ENCODE results near the gene DTYMK.

DTYMK gene, protein sequence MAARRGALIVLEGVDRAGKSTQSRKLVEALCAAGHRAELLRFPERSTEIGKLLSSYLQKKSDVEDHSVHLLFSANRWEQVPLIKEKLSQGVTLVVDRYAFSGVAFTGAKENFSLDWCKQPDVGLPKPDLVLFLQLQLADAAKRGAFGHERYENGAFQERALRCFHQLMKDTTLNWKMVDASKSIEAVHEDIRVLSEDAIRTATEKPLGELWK

DNA sequence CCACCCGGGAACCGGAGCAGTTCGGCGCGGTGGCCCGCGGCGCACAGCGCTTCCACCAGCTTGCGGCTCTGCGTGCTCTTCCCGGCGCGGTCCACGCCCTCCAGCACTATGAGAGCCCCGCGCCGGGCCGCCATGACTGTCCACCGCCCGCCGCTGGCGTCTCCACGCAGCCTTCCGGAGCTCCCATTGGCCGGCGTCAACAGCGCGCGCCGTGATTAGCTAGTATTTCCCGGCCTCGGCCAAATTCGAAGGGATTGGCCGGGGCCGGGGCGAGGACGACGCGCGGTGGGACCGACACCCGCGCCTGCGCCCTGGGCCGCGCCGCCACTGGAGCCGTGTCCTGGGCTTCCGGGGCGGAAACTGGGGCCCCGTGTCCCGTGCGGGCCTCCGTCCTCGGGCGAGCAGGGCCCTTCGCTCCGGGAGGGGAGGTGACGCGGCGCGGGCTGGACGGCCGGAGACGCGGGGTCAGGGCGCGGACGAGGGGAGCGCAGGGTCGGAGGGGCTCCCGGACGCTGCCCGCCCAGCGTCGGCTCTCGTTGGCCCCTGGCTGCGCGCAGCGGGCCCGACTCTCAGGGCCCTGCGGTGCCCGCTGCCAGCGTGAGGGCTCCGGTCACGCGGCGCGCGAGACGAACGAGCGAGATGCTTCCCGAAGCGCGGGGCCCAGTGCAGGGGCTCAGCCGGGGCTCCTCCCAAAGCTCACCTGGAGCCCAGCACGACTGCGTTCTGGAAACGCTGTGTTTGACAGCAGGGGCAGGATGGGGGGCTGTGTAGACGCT, at the start of gene DTYMK:
Gene DTYMK, minus strand, starts transcription at position 166 of the 776 bp plus-strand sequence. Its CDS starts 32 bp downstream, at position 134.
- DNase-seq (ENCODE audit: low spot score): peak; percentile 97

GRCh38 chr2:241736111-241736510, 49.5 kb upstream of the DTYMK start:
- DNase-seq (ENCODE audit: low spot score): peak; percentile 22

DNA sequence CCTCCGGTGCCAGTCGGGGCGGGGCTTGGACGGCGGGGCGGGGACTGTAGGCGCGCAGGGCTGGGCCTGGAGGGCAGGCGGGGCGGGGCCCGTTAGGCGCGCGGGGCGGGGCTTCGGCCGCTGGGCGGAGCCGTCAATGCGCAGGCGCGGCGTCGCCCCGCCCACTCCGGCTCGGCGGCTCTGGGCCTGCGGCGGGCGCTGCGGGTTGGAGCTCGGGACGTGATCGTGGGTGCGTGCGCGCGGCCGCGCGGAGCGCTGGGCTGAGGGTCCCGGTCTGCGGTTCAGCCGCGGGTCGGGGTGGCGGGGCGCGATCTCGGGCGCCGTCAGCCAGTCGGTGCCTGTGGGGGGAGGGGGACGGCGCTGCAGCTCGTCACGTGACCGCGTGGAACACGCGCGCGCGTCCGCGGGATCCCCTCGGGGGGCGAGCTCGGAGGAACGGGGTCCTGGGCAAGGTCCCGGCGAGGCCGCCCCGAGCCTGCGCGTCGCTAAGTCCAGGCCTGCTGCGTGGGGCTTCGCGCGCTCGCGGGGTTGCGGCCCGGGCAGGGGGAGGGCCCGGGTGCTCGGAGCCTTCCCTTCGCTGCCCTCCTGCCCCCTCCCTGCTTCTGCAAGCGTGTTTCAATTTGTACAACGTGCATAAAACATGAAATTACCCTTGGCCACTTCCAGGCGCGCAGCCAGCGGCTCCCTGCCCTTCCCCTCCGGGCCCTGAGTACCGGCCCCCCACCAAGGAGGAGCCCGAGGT, 48.0 kb upstream of the DTYMK start, which contains the start of gene D2HGDH:
Gene D2HGDH, plus strand, starts transcription at position 164 of the 742 bp plus-strand sequence. CDS start 595 bp downstream, outside the sequence.
- DNase-seq (ENCODE audit: low spot score): peak; percentile 87

GRCh38 chr2:241734208-241734466, 47.5 kb upstream of the DTYMK start:
- DNase-seq (ENCODE audit: low spot score): no peak

- DNase-seq (ENCODE audit: low spot score): peak; percentile 77
These were observed 47.0 kb upstream of the DTYMK start for GRCh38 chr2:241733391-241734207.

DNA sequence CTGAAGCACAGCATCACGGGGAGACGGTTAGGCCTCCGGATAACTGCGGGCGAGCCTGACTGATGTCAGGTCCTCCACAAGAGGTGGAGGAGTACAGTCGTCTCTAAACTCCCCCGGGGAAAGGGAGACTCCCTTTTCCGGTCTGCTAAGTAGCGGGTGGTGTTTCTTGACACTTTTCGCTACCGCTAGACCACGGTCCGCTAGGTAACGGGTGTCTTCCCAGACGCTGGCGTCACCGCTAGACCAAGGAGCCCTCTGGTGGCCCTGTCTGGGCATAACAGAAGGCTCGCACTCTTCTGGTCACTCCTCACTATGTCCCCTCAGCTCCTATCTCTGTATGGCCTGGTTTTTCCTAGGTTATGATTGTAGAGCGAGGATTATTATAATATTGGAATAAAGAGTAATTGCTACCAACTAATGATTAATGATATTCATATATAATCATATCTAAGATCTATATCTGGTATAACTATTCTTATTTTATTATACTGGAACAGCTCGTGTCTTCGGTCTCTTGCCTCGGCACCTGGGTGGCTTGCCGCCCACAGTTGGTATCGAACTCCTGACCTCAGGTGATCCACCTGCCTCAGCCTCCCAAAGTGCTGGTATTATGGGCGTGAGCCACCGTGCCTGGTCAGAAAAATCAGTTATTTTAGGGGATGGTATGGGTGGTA, 46.0 kb upstream of the DTYMK start:
- DNase-seq (ENCODE audit: low spot score): peak; percentile 64

DNA sequence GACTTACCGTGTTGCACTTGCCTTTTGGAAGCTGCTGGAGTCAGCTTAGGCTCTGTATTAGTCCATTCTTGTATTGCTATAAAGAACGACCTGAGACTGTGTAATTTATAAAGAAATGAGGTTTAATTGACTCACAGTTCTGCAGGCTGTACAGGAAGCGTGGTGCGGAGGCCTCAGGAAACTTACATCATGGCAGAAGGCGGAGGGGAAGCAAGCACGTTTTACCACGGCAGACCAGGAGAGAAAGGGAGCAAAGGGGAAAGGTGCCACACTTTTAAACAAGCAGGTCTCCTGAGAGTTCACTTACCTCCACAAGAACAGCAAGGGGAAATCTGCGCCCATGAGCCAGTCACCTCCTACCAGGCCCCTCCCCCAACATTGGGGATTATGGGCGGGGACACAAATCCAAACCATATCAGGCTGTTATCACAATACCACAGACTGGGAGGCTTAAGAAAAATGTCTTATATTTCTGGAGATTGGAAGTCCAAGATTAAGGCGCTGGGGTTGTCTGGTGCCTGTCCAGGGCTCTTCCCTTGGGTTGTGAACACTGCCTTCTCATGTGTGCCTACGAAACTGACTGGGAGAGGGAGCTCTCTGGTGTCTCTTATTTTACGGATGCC, 44.2 kb upstream of the DTYMK start:
- no peak for DNase-seq (ENCODE audit: low spot score)

DNA sequence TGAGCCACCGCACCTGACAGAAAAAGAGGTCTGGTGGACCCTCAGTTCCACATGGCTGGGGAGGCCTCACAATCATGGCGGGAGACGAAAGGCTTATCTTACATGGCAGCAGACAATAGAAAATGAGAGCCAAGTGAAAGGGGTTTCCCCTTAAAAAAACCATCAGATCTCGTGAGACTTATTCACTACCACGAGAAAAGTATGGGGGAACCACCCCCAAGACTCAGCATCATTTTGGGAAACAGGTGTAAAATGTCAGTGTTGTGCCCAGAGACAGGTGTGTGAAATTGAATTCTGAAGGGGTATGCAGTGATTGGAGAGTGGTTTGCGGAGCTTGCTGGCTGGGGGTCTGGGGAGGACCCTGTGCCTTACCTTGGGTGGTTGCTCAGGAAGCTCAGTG, 43.3 kb upstream of the DTYMK start:
- DNase-seq (ENCODE audit: low spot score): no peak

- DNase-seq (ENCODE audit: low spot score): no peak
These were observed 42.0 kb upstream of the DTYMK start for GRCh38 chr2:241728627-241729026.

GRCh38 chr2:241728000-241728399, 41.4 kb upstream of the DTYMK start:
- no peak for DNase-seq (ENCODE audit: low spot score)

DNA sequence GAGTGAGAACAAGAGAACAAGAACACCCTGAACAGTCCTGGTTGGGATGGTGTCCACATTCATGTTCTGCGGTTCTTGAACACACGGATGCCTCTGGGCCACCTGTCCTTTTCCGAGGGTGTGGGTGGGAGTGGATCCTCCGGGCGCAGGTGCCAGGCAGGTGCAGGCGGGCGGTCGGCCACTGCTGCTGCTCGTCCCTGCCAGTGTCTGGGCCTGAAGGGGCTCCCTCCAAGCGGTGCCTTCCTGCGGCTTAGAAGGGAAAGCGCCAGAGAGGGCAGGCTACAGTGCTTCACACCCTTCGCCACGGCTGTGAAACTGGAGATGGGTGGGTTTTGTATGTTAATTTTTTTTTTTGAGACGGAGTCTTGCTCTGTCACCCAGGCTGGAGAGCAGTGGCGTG, 39.8 kb upstream of the DTYMK start:
- DNase-seq (ENCODE audit: low spot score): no peak

DNA sequence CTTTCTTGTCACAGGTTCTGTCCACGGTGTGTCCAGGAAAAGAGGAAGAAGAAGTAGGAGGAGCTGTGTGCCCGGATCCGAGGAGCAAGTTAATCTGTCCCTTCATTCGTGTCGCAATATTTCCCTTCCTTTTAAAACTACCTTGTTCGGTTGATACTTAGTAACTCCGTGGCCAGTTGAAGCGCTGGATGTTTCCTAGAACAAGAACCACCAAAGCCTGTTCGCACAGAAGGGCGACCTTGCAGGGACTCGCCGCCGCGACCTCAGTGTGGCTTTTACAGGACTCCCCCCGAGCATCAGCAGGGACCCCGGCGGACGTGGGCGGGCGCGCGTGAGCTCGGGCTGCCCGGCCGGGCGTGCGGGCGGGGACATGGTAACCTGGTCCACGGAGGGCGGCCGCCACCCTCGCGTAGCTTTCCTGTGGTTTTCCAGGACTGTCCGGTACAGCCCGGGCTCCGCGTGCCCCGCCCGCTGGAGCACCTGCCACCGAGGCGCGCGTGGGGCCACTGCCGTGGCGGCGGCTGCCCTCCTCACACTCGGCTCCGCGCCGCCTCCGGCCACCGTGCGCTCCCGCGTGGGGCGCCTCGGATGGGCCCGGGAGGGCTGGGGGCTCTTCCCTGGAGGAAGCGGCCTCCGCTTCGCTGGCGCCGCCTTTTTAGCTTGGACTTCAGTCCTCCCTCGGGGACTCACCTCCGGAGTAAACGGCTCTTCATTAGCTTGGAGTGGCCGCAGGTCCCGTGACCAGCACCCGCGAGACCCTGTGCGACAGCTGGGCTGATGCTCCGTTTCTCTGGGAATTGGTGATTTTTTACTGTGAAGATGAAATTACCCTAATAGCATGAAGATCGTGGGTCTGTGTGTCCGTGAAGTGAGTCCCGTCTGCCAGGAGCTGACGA, 38.6 kb upstream of the DTYMK start:
- DNase-seq (ENCODE audit: low spot score): no peak

GRCh38 chr2:241724259-241724974, 37.8 kb upstream of the DTYMK start:
- no peak for DNase-seq (ENCODE audit: low spot score)

DNA sequence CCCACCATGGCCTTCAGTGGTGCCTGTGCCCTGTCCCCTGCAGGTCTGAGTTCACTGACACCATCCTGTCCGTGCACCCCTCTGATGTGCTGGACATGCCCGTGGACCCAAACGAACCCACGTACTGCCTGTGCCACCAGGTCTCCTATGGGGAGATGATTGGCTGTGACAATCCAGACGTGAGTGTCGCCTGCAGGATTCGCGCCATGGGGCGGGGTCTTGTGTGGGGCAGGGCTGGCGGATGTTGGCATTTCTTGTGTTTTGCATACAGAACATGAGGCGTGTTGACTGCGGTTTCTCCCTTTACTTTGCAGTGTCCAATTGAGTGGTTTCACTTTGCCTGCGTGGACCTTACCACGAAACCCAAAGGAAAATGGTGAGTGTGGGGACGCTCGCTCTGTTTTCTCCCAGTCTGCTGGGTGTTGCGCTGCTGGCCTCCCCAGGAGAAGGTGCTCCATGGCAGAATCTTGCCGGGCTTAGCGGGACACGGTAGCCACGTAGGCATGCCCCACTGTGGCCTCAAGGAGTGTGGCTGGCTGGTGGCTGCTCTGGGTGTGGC, 36.4 kb upstream of the DTYMK start:
- DNase-seq (ENCODE audit: low spot score): no peak

GRCh38 chr2:241721852-241722251, 35.2 kb upstream of the DTYMK start:
- DNase-seq (ENCODE audit: low spot score): no peak

GRCh38 chr2:241720560-241720959, 33.9 kb upstream of the DTYMK start:
- DNase-seq (ENCODE audit: low spot score): no peak

DNA sequence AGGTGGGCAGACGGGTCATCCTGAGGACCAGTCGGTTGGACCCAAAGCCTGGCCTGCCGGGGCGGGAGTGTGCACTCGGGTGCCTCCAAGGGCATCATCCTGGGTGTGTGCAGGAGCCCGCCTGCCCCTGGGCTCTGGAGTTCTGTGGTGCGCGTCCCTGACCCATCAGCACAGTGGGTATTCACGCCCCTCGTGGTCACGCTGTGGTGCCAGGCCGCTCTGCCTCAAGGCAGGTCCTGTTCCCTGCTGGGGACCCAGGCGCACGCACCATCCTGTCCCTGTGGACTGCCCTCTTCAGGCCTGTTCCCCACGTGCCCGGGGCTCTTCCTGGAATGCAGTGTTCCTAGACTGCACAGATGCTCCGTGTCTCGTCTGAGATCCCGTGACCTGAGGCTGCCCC, 33.5 kb upstream of the DTYMK start:
- DNase-seq (ENCODE audit: low spot score): no peak

DNA sequence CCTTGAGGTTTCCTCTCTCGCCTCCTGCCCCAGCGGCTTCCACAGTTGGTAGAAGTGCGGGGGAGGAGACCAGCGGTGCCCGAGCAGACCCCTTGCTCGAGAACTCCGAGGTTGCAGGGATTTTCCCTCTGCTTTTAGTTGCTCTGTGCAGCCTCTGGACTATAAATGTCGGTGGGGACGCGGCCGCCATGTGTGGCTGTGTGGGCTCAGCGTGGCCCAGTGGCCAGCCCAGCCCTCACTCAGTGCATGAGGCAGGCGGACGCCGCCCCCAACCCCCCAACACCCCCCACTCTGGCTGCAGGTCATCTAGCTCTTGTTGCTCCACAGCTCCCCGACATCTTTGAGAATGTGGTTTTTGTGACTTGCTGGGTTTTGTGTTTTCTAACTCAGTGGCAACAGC, 32.5 kb upstream of the DTYMK start:
- no peak for DNase-seq (ENCODE audit: low spot score)

GRCh38 chr2:241708879-241709278, 22.3 kb upstream of the DTYMK start:
- DNase-seq (ENCODE audit: low spot score): no peak
